ENCODE measurements around the gene PRKAG2.

PRKAG2 gene

GRCh38 chr7:151513133-151513532, 363.8 kb downstream of the PRKAG2 start:
- no peak for TF ChIP-seq CTCF (IDR thresholded peaks at IDR 0.05; ENCODE audit: low read depth, low read length, missing control alignments)
- in situ Hi-C loops (cut with HindIII; ENCODE audit: low sequenced_read_pairs) = no loop called here
- no peak for DNase-seq (ENCODE audit: low read depth)
- H3K4me3 ChIP-seq (ENCODE audit: low read depth, low read length) = no peak overlapping the region

DNA sequence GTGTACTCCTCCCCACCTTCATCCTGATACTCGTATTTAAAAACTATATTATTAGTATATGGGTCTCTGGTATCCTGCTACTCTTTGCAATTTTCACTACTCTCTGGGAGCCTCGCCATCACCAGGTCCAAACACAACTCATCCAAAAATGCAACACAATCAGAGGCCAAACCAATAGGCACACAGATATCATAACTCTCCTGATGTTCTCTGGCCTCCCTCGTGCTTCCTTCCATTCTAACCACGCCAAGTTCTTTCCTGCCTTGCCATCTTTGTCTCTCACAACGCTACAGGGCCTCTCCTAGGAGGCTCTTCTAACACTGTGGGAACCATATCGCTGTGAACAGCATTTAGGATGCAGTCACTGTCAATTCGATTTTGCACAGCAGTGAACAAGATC, 364.6 kb downstream of the PRKAG2 start:
- in situ Hi-C loops (cut with HindIII; ENCODE audit: low sequenced_read_pairs) = no loop called here
- H3K4me3 ChIP-seq (ENCODE audit: low read depth, low read length) = no peak overlapping the region
- TF ChIP-seq CTCF (IDR thresholded peaks at IDR 0.05; ENCODE audit: low read depth, low read length, missing control alignments) = no peak
- DNase-seq (ENCODE audit: low read depth) = no peak

- in situ Hi-C loops (cut with HindIII; ENCODE audit: low sequenced_read_pairs) = no loop called here
- no peak overlapping the region for H3K4me3 ChIP-seq (ENCODE audit: low read depth, low read length)
- TF ChIP-seq CTCF (IDR thresholded peaks at IDR 0.05; ENCODE audit: low read depth, low read length, missing control alignments) = no peak
- DNase-seq (ENCODE audit: low read depth) = no peak
These were observed 365.0 kb downstream of the PRKAG2 start for GRCh38 chr7:151511946-151512345.

- H3K4me3 ChIP-seq (ENCODE audit: low read depth, low read length) = no peak overlapping the region
- in situ Hi-C loops (cut with HindIII; ENCODE audit: low sequenced_read_pairs) = no loop called here
- TF ChIP-seq CTCF (IDR thresholded peaks at IDR 0.05; ENCODE audit: low read depth, low read length, missing control alignments) = no peak
- no peak for DNase-seq (ENCODE audit: low read depth)
These were observed 365.6 kb downstream of the PRKAG2 start for GRCh38 chr7:151511270-151511669.

- TF ChIP-seq CTCF (IDR thresholded peaks at IDR 0.05; ENCODE audit: low read depth, low read length, missing control alignments) = no peak
- H3K4me3 ChIP-seq (ENCODE audit: low read depth, low read length) = no peak overlapping the region
- in situ Hi-C loops (cut with HindIII; ENCODE audit: low sequenced_read_pairs) = no loop called here
These were observed 367.1 kb downstream of the PRKAG2 start for GRCh38 chr7:151509670-151510333.

GRCh38 chr7:151508991-151509390, 367.9 kb downstream of the PRKAG2 start:
- TF ChIP-seq CTCF (IDR thresholded peaks at IDR 0.05; ENCODE audit: low read depth, low read length, missing control alignments) = no peak
- no peak overlapping the region for H3K4me3 ChIP-seq (ENCODE audit: low read depth, low read length)
- in situ Hi-C loops (cut with HindIII; ENCODE audit: low sequenced_read_pairs) = no loop called here
- DNase-seq (ENCODE audit: low read depth) = no peak

More at GRCh38 chr7:151509670-151510333, 367.1 kb downstream of the PRKAG2 start:
- no peak for DNase-seq (ENCODE audit: low read depth)
